HS-27A (cell line): ENCODE data around the gene THRSP.
"Not testable (repeated sequence)": the region's sequence is repeated elsewhere in the genome, so short reads cannot be mapped to it uniquely, and the experiment has no call there.

Source experiments
- DNase-seq: peaks from one replicate; pipeline ENCODE4 v3.0.0-alpha.2; 2012; ENCODE audit warnings: low read depth, missing footprints

The THRSP gene, protein sequence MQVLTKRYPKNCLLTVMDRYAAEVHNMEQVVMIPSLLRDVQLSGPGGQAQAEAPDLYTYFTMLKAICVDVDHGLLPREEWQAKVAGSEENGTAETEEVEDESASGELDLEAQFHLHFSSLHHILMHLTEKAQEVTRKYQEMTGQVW

DNA sequence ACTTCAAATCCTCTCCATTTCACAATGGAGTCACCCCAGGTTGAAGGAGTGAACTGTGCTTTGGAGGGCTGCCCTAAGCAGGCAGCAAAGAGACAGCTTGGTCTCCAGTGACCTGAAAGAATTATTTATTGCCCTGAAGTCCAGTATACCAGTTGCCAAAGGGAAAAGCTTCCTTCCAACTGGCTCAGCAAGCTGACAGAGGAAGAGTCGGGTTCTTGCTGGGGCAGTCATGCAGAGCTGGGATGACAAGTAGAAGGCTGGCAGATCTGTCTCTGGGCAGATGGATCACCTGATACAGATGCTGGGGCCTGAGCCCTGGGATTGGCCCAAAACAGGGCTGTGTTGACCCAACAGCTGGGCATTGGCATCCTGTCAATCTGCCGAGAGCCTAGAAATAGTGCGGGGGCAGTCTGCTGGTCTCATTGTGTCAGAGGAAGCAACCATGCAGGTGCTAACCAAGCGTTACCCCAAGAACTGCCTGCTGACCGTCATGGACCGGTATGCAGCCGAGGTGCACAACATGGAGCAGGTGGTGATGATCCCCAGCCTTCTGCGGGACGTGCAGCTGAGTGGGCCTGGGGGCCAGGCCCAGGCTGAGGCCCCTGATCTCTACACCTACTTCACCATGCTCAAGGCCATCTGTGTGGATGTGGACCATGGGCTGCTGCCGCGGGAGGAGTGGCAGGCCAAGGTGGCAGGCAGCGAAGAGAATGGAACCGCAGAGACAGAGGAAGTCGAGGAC, at the start of gene THRSP:
TSS of gene THRSP (plus strand) at position 422 of the 742 bp plus-strand sequence. CDS start at position 443, 21 bp downstream.
- DNase-seq: no peak

DNA sequence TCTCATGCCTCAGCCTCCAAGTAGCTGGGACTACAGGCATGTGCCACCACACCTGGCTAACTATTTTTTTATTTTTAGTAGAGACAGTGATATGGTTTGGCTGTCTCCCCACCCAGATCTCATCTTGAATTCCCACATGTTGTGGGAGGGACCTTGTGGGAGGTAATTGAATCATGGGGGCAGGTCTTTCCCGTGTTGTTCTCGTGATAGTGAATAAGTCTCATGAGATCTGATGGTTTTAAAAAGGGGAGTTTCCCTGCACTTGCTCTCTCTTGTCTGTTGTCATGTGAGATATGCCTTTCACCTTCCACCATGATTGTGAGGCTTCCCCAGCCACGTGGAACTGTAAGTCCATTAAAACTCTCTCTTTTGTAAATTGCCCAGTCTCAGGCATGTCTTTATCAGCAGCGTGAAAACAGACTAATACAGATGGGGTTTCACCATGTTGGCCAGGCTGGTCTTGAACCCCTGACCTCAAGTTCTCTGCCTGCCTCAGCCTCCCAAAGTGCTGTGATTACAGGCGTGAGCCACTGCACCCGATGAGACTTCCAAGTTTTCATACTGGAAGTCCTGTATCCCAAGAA, 48.6 kb upstream of the THRSP start:
- DNase-seq: not testable (repeated sequence)

- no peak for DNase-seq
These were observed 47.8 kb upstream of the THRSP start for GRCh38 chr11:78015878-78016277.

DNA sequence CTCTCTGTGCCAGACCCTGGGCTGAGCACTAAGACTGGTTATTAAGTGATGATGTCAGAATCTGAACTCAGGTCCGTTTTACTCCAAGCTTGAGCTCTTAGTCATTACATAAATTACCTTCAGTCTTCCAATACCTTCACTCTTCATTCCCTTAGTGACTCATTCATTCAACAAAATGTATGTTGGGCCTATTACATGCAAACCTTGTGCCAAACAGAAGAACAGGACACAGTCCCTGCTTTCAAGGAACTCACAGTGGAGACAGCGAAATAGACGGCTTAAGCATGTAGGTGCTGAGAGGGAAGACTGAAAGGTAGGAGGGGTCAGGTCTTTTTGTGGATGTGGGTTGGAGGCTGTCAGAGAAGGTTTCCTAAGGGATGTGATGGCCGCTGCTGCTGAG, 43.9 kb upstream of the THRSP start:
- no peak for DNase-seq

DNA sequence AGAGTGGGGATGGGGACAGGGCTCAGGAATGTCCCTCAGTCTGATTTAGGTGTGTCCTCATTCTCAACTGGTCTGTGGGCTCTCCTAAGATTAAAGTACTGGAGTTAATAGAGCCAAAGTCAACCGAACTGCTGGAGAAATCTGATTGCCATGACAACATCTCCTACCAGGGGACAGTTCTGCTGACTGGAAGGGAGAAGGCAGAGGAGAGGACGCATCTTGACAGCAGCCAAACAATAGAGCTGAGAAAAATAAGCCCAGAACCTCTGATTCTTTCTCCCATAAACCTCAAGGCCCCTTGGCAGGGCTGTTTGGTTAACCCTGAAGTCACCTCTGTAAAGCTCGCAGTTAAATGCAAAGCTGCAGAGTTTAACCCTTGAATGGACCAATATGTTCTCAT, 43.4 kb upstream of the THRSP start:
- no peak for DNase-seq

- DNase-seq: no peak
These were observed 42.0 kb upstream of the THRSP start for GRCh38 chr11:78021611-78022010.

- DNase-seq: no peak
These were observed 41.0 kb upstream of the THRSP start, which contains the start of gene KCTD14 for GRCh38 chr11:78022397-78023396. Gene KCTD14 (minus strand): TSS chr11:78023276. CDS start chr11:78023249, 27 bp downstream.

DNA sequence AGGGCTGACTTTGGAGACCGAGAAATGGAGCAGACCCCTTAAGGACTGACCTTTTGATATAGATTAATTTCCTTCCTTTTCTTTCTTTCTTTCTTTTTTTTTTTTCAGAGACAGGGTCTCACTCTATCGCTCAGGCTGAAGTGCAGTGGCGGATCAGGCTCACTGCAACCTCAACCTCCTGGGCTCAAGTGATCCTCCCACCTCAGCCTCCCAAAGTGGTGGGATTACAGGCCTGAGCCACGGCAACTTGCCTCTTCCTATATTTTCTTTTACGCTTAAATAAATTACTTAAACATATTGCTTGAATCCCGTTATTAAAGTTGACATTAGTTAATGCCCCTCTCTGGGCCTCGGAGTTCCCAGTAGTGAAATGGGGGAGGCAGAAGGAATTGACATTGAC, 40.2 kb upstream of the THRSP start:
- DNase-seq: no peak

DNA sequence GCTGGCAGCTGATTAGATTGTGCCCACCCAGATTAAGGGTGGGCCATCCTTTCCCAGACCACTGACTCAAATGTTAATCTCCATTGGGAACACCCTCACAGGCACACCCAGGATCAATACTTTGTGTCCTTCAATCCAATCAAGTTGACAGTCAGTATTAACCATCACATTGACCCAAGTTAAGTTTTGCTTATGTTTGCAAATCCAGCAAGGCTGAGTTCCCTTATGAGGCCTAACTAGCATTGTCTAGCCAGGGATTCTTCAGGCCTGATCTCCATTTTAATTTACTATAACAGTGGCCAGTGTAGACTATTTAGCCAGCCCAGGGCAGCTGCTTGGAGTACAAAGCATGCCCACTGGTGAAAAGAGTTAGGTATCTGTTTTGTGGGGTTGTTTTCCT, 38.3 kb upstream of the THRSP start:
- no peak for DNase-seq

DNA sequence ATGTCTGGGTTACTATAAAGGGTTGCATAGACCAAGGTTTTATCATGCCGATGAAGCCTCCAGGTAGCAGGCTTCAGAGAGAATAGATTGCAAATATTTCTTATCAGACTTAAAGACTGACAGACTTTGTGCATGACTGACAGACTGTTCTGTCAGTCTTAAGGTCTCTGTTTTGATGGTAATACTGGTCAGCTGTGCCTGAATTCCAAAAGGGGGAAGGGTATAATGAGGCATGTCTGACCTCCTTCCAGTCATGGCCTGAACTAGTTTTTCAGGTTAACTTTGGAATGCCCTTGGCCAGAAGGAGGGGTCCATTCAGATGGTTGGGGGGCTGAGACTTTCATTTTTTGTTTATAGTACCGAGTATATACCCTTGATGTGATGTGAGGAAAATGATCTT, 35.9 kb upstream of the THRSP start:
- no peak for DNase-seq

DNA sequence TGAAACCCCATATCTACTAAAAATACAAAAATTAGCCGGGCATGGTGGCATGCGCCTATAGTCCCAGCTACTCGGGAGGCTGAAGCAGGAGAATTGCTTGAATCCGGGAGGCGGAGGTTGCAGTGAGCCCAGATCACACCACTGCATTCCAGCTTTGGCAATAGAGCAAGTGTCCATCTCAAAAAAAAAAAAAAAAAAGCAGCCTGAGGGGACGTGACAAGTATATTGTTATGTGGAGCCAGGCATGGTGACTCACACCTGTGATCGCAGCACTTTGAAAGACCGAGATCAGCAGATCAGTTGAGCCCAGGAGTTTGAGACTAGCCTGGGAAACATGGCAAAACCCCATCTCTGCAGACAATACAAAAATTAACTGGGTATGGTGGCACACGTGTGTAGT, 35.2 kb upstream of the THRSP start:
- not testable (repeated sequence) for DNase-seq

GRCh38 chr11:78030429-78031325, 33.0 kb upstream of the THRSP start:
- DNase-seq: no peak

DNA sequence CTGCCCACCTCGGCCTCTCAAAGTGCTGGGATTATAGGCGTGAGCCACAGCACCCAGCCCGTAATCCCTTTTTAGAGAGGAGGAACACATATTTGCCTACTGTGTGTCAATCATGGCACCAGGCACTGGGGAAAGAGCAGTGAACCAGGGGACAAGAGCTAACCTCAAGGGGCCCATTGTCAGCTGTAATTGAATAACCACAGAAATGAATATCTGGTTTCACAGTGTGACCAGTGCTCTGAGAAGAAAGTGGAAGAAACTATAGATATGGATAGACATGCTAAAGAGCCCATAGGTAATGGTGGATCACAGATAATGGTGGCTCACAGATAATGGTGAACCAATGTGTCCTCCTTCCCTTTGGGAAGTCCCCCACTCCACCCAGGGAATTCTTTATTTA, 32.0 kb upstream of the THRSP start:
- DNase-seq: no peak

DNA sequence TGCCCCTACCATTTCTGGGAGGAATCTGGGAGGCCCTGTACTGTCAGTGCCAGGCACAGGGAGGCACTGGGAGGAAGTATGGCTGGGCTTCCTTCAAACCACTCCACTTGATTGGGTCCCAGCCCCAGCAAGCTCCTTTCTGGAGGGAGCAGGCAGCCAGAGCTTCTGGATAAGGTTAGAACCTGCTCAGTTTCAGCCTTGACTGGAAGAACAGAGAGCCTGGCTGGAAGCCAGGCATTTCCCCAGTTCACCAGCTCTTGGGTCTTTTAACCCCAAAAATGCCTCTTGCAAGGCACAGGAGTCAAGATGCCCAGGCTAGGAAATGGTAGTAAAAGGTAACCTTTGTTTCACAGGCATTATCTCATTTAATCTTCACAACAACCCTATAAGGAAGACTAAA, 31.6 kb upstream of the THRSP start:
- no peak for DNase-seq

DNA sequence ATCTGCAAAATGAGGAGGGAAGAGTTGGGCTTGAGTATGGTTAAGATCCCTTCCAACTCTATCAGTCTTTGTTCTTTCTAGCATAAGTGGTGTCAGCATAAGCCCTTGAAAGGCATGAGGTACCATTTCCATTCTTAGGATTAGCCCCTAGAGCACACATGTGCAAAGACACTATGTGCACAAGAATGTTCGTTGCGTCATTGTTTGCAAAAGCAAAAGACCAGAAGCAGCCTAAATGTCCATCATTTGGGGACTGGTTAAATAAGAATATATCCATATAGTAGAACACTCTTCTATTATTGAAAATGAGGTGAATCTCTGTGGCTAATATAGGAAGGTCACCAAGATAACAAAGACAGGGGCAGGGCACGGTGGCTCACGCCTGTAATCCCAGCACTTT, 30.6 kb upstream of the THRSP start:
- no peak for DNase-seq

DNA sequence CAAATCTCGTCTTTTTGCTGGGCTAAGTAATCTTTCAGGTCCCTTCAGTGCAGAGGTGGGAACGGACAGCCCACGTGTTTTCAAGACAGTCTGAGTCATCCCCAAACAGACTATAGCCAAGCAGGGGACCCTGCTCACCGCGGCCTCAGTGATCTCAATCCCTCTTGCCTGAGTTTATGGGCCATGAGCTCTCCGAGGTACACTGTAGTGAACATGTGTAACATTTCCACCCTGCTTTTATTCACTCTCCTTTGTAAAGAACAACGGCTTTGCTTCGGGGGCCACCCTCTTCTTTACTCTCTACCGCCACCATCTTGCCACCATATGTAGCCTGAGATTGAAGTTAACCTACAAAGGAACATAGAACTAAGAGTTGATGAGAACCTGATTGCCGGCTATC, 29.0 kb upstream of the THRSP start:
- DNase-seq: no peak

GRCh38 chr11:78036313-78036712, 27.3 kb upstream of the THRSP start:
- no peak for DNase-seq

DNA sequence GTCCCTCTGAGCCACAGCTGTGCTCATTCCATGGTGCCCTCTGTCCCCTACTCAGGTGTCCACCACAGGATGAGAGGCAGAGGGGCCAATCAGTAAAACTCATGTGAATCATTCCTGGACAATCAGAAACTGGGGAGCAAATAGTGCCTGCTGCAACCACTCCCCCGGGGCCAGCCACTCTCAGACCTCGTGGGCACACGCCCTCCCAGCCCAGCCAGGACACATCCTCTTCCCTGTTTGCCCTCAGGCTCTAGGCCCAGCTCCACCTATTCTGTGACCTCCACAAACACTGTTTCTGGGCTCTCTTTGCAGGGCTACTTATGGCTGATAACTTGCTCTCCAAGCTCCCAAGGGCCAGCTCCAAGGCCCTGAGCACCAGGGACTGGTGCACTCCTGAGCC, 26.6 kb upstream of the THRSP start:
- DNase-seq: no peak

DNA sequence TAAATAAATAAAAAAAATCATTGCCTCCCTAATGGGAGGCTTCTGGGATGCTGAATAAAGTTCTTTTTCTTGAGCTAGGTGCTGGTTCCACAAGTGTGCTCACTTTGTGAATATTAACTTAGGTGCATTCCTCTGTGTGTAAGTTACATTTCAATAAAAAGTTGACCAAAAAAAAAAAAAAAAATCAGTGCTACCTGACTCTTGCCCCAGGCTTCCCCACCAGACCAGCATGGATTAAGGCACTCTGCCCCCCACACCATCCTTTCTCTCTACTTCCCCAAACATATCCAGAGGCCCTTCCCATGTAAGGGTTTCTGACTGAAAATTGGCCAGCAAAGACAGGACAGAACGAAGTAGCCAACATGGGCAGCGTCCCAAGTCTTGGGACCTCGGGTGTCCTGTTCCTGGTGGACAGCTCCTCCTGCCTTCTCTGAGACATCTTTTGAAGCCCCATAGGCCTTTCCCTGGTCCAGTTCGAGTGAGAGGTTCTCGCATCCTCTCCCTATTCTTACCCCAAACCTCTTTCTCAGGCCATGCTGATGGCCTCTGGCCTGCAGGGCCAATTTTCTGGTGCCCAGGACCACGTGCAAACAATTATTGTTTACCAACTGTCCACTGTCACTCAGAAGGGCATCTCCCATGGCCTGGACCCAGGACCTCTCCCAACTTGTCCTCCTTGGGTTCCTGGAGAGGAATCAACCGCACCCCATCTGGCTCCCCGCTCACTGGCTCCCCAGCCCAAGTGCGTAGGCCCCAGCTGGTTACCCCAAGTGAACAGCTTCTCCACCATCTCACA, 25.6 kb upstream of the THRSP start:
- no peak for DNase-seq

- DNase-seq: no peak
These were observed 24.9 kb upstream of the THRSP start for GRCh38 chr11:78038697-78039313.
